Mesenchymal stem cell (in vitro differentiated cells and primary cell): ENCODE measurements around the gene PRC1.

Experiments used
- DNase-seq: peaks from one replicate; pipeline ENCODE4 v3.0.0-alpha.2; 2013
- H2AFZ ChIP-seq: one replicate; pipeline ENCODE4 v1.6.1; 2013; ENCODE audit warnings: low read depth, mild to moderate bottlenecking, control low read depth, inconsistent platforms, low read length, moderate library complexity
- H2AK5ac ChIP-seq: 2 replicates; pipeline ENCODE4 v1.6.1; 2013; ENCODE audit warnings: low read length, moderate library complexity, mild to moderate bottlenecking, inconsistent platforms; ENCODE audit not compliant: severe bottlenecking
- H2BK120ac ChIP-seq: one replicate; pipeline ENCODE4 v1.6.1; 2013; ENCODE audit warnings: low read depth, mild to moderate bottlenecking, inconsistent platforms, low read length, moderate library complexity
- H2BK12ac ChIP-seq, 2 experiments: one replicate each; pipeline ENCODE4 v1.6.1; 2013; ENCODE audit warnings: inconsistent platforms in 2 of 2, low read length in 2 of 2, mild to moderate bottlenecking in 2 of 2, moderate library complexity in 2 of 2, control low read depth in 1 of 2
- H2BK15ac ChIP-seq: one replicate; pipeline ENCODE4 v1.6.1; 2013; ENCODE audit warnings: mild to moderate bottlenecking, low read depth, inconsistent platforms; ENCODE audit not compliant: poor library complexity, severe bottlenecking
- H2BK5ac ChIP-seq: 2 replicates; pipeline ENCODE4 v1.6.1; 2013; ENCODE audit warnings: low read depth, mild to moderate bottlenecking, low read length, control low read depth, inconsistent platforms; ENCODE audit not compliant: poor library complexity, severe bottlenecking
- H3K14ac ChIP-seq, 2 experiments: one replicate each; pipeline ENCODE4 v1.6.1; 2013; ENCODE audit warnings: inconsistent platforms in 2 of 2, low read length in 2 of 2, control low read depth in 1 of 2, mild to moderate bottlenecking in 1 of 2, moderate library complexity in 1 of 2
- H3K18ac ChIP-seq, 2 experiments: one replicate each; pipeline ENCODE4 v1.6.1; 2013; ENCODE audit warnings: inconsistent platforms in 2 of 2, low read length in 2 of 2, control low read depth in 1 of 2, low read depth in 1 of 2, mild to moderate bottlenecking in 1 of 2
- H3K23ac ChIP-seq, 2 experiments: one replicate each; pipeline ENCODE4 v1.6.1; 2013; ENCODE audit warnings: inconsistent platforms in 2 of 2, low read length in 2 of 2, mild to moderate bottlenecking in 2 of 2, moderate library complexity in 2 of 2, control low read depth in 1 of 2
- H3K27ac ChIP-seq: 2 replicates; pipeline ENCODE4 v1.5.1; 2013; ENCODE audit warnings: mild to moderate bottlenecking, moderate library complexity, low read length, control low read depth, inconsistent platforms; ENCODE audit not compliant: poor library complexity, severe bottlenecking
- H3K27me3 ChIP-seq, 2 experiments: 2 replicates each; pipeline versions ENCODE4 v1.6.1 to v1.7.0; 2013; ENCODE audit warnings: low read length in 2 of 2, mild to moderate bottlenecking in 2 of 2, moderate library complexity in 2 of 2, control low read depth in 1 of 2, inconsistent platforms in 1 of 2; ENCODE audit not compliant: control insufficient read depth in 1 of 2, insufficient read depth in 1 of 2
- H3K36me3 ChIP-seq, 2 experiments: 2 replicates each; pipeline versions ENCODE4 v1.6.1 to v1.7.0; 2013; ENCODE audit warnings: low read length in 2 of 2, control low read depth in 1 of 2, inconsistent platforms in 1 of 2, low read depth in 1 of 2, mild to moderate bottlenecking in 1 of 2; ENCODE audit not compliant: insufficient read depth in 2 of 2, control insufficient read depth in 1 of 2
- H3K4ac ChIP-seq, 2 experiments: one replicate each; pipeline ENCODE4 v1.6.1; 2013; ENCODE audit warnings: inconsistent platforms in 2 of 2, low read length in 2 of 2, mild to moderate bottlenecking in 2 of 2, moderate library complexity in 2 of 2, control low read depth in 1 of 2, low read depth in 1 of 2
- H3K4me1 ChIP-seq: 2 replicates; pipeline ENCODE4 v1.6.1; 2013; ENCODE audit warnings: low read depth, low read length, control low read depth; ENCODE audit not compliant: control insufficient read depth, insufficient read depth
- H3K4me2 ChIP-seq: 2 replicates; pipeline ENCODE4 v1.6.1; 2013; ENCODE audit warnings: low read length, mild to moderate bottlenecking, inconsistent platforms; ENCODE audit not compliant: poor library complexity, severe bottlenecking
- H3K4me3 ChIP-seq, 2 experiments: 2 replicates each; pipeline versions ENCODE4 v1.5.1 to v1.7.0; 2013; ENCODE audit warnings: low read length in 2 of 2, mild to moderate bottlenecking in 2 of 2, control low read depth in 1 of 2, low read depth in 1 of 2; ENCODE audit not compliant: insufficient read depth in 1 of 2
- H3K79me1 ChIP-seq: replicated peaks from 2 replicates; pipeline ENCODE4 v1.6.1; 2013; ENCODE audit warnings: mild to moderate bottlenecking, control low read depth, low read length, inconsistent platforms; ENCODE audit not compliant: poor library complexity, severe bottlenecking
- H3K9ac ChIP-seq: 2 replicates; pipeline ENCODE4 v1.7.0; 2013; ENCODE audit warnings: mild to moderate bottlenecking, low read length, moderate library complexity
- H3K9me3 ChIP-seq: 2 replicates; pipeline ENCODE4 v1.7.0; 2013; ENCODE audit warnings: mild to moderate bottlenecking, low read length; ENCODE audit not compliant: control insufficient read depth
- H4K8ac ChIP-seq: one replicate; pipeline ENCODE4 v1.6.1; 2013; ENCODE audit warnings: inconsistent platforms, mild to moderate bottlenecking, low read length, moderate library complexity
- H4K91ac ChIP-seq: one replicate; pipeline ENCODE4 v1.6.1; 2013; ENCODE audit warnings: mild to moderate bottlenecking, low read length, inconsistent platforms
- WGBS: methylation state at CpG from one replicate; pipeline ENCODE4 v1.1.7; 2013; ENCODE audit warnings: mixed read lengths; 5-methylcytosine and 5-hydroxymethylcytosine counted together

Gene PRC1

DNA sequence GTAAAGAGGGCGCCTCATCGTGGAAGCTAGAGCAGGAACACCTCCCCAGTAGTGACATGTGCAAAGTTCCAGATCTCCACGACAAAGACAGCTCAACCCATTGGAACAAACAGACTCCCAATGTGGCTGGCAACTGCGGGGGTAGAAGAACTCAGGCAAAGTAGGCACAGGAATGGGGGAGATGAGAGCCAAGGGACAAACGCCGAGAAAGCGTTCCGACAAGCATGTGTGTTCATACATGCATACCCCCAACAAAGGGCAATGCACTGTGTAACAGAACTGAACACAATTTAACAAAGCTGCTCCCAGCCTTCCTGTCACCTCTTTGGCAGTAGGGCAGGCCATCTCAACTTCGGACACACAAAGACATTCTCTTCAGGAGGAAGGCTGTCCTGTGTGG, 28.1 kb downstream of the PRC1 start:
- no peak for DNase-seq
- peaks cover 15 to 76% of the 10 kb centered on the region in 2 experiments for H3K36me3 ChIP-seq
- H2BK120ac ChIP-seq: no peak overlapping the region
- no peaks in the 10 kb centered on the region for H3K4me1 ChIP-seq
- H3K79me1 ChIP-seq: peaks cover 3% of the 10 kb centered on the region
- no peak overlapping the region for H3K4ac ChIP-seq
- no peak overlapping the region for H4K91ac ChIP-seq
- no peak overlapping the region for H3K18ac ChIP-seq
- H2BK5ac ChIP-seq: no peak overlapping the region
- H4K8ac ChIP-seq: no peak overlapping the region
- no peak overlapping the region for H2AFZ ChIP-seq
- H2BK15ac ChIP-seq: no peak overlapping the region
- no peak overlapping the region for H3K14ac ChIP-seq
- no peak overlapping the region for H3K9ac ChIP-seq
- no peak overlapping the region for H3K27ac ChIP-seq
- no peak overlapping the region for H2AK5ac ChIP-seq
- H3K4me3 ChIP-seq: no peak overlapping the region
- no peak overlapping the region for H3K4me2 ChIP-seq
- H3K9me3 ChIP-seq: no peaks in the 10 kb centered on the region
- H2BK12ac ChIP-seq: no peak overlapping the region
- WGBS: 93% methylated on average over 8 of the region's 9 CpGs
- no peak overlapping the region for H3K23ac ChIP-seq
- H3K27me3 ChIP-seq: no peaks in the 10 kb centered on the region

DNA sequence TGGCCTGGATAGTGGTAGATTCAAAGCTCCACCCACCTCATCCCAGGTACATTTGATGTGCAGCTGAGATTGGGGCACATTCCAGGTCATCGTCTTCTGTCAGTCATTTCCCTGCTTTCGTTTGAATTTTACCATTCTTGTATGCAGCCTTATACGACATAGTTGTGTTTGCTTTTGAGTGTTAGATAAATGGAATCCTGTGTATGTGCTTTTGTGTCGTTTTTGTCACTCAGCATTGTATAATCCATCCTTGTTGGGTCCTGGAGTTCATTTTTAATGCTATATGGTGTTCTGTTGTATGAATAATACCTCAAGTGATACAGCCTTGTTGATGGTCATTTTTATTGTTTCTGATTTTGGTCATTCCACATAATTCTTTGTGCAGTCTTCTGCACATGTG, 32.3 kb downstream of the PRC1 start:
- Histone ChIP-seq H2BK15ac (no peak overlapping the region), H2BK120ac (no peak overlapping the region), H3K27me3 (no peaks in the 10 kb centered on the region), H3K9ac (no peak overlapping the region), H2AK5ac (no peak overlapping the region), H4K91ac (no peak overlapping the region), H3K27ac (no peak overlapping the region), H3K4me3 (no peak overlapping the region), H3K4me2 (no peak overlapping the region), H2BK5ac (no peak overlapping the region), H3K14ac (no peak overlapping the region), H3K4ac (no peak overlapping the region), H2BK12ac (no peak overlapping the region), H3K23ac (no peak overlapping the region), H4K8ac (no peak overlapping the region), H3K18ac (no peak overlapping the region), H3K36me3 (peaks cover 33 to 50% of the 10 kb centered on the region in 2 experiments), H3K9me3 (no peaks in the 10 kb centered on the region), H2AFZ (no peak overlapping the region), H3K4me1 (peaks cover 10% of the 10 kb centered on the region), H3K79me1 (peaks cover 13% of the 10 kb centered on the region)
- WGBS: 88% methylated on average over 4 of the region's 4 CpGs
- no peak for DNase-seq

DNA sequence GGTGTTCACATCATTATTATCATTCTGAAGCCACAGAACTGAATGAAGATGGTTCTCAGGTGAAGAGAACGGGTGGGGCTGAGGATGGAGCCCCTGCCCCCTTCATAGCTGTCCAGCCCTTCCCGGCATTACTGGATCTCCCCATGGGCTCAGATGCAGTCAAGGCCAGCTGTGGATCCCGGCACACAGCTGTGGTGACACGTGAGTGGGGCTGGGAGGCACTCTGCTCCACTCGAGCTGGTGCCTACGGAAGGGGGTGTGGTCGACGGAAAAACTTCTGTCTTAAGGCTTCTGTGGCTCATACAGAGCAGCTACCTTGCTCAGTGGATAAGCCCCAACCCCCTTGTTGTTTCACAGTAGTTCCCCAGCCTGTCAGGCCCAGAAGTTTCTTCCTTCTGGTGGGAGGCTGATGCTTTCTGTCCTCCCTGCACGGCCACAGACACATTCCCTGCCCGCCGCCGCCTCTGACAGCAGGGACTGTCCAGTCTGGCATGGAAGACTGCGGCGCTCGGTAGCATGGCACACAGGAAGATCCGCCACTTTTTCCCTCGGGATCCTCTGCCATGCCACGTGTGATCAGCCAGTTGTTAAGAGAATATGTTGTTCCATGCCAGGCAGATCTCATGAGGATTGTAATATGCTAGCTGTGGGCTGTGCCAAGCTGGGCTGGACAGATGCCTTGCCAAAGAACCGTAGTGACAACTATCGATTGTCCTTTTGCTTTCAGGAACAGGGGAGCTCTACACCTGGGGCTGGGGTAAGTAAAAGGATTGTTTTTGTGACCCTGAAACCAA, 33.8 kb downstream of the PRC1 start:
- H2BK5ac ChIP-seq: no peak overlapping the region
- peak overlapping the region; percentile 35 for H4K91ac ChIP-seq
- no peak overlapping the region for H2BK12ac ChIP-seq
- H3K18ac ChIP-seq: no peak overlapping the region
- no peaks in the 10 kb centered on the region for H3K9me3 ChIP-seq
- H2BK120ac ChIP-seq: no peak overlapping the region
- H3K4me2 ChIP-seq: no peak overlapping the region
- H3K4me1 ChIP-seq: peaks cover 14% of the 10 kb centered on the region
- no peak overlapping the region for H2AK5ac ChIP-seq
- 96% methylated on average over 20 of the region's 20 CpGs for WGBS
- no peak overlapping the region for H3K4ac ChIP-seq
- H3K23ac ChIP-seq: peak overlapping the region in 1 of 2 experiments; percentile 15
- H3K79me1 ChIP-seq: peaks cover 15% of the 10 kb centered on the region
- peaks cover 29 to 37% of the 10 kb centered on the region in 2 experiments for H3K36me3 ChIP-seq
- no peak overlapping the region for H2AFZ ChIP-seq
- H4K8ac ChIP-seq: no peak overlapping the region
- no peak for DNase-seq
- no peak overlapping the region for H3K27ac ChIP-seq
- no peak overlapping the region for H3K9ac ChIP-seq
- no peak overlapping the region for H3K4me3 ChIP-seq
- H3K27me3 ChIP-seq: no peaks in the 10 kb centered on the region
- no peak overlapping the region for H3K14ac ChIP-seq
- H2BK15ac ChIP-seq: no peak overlapping the region

DNA sequence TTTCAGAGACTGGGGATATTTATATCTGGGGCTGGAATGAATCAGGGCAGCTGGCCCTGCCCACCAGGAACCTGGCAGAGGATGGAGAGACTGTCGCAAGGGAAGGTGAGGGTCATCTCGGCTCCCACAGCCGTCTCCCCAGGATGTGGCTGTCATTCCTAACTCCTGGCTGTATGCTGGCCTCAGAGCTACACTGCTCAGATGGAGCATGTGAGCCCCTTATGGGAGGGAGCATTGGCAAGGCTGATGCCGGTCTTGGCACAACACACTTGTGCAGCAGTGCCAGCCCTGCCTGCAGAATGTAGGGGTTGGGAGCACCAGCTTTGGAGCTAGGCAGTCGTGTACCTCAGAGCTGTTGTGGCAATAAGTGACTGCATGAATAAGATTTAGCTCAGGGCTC, 34.4 kb downstream of the PRC1 start:
- H3K14ac ChIP-seq: no peak overlapping the region
- H3K27me3 ChIP-seq: no peaks in the 10 kb centered on the region
- H2BK12ac ChIP-seq: no peak overlapping the region
- H2BK120ac ChIP-seq: no peak overlapping the region
- H3K4me2 ChIP-seq: no peak overlapping the region
- H3K18ac ChIP-seq: no peak overlapping the region
- no peak overlapping the region for H3K9ac ChIP-seq
- peaks cover 29 to 37% of the 10 kb centered on the region in 2 experiments for H3K36me3 ChIP-seq
- H2AK5ac ChIP-seq: no peak overlapping the region
- no peak overlapping the region for H4K91ac ChIP-seq
- no peak overlapping the region for H2BK15ac ChIP-seq
- peaks cover 18% of the 10 kb centered on the region for H3K4me1 ChIP-seq
- H3K4me3 ChIP-seq: no peak overlapping the region
- 95% methylated on average over 5 of the region's 5 CpGs for WGBS
- no peak overlapping the region for H2BK5ac ChIP-seq
- H3K9me3 ChIP-seq: no peaks in the 10 kb centered on the region
- H3K4ac ChIP-seq: no peak overlapping the region
- no peak overlapping the region for H4K8ac ChIP-seq
- H3K79me1 ChIP-seq: peaks cover 15% of the 10 kb centered on the region
- H3K23ac ChIP-seq: peak overlapping the region in 1 of 2 experiments; percentile 94
- no peak for DNase-seq
- no peak overlapping the region for H3K27ac ChIP-seq
- H2AFZ ChIP-seq: no peak overlapping the region
